GM21528 (cell line): ENCODE data around the gene GUCY1B1.
"Not testable (repeated sequence)": the region's sequence is repeated elsewhere in the genome, so short reads cannot be mapped to it uniquely, and the experiment has no call there.

Experiments used
- ATAC-seq: cut with Tn5 transposase; IDR thresholded peaks from one replicate; pipeline ENCODE4 v1.9.1; 2021; ENCODE audit warnings: mild to moderate bottlenecking, moderate library complexity; ENCODE audit not compliant: unreplicated experiment, low FRiP score

The GUCY1B1 gene

GRCh38 chr4:155795991-155796390 is 37.2 kb downstream of the GUCY1B1 start:
- no peak for ATAC-seq

- ATAC-seq, result not testable (repeated sequence)
These were observed 38.8 kb downstream of the GUCY1B1 start for GRCh38 chr4:155797581-155797980.

- ATAC-seq, result no peak
These were observed 40.4 kb downstream of the GUCY1B1 start for GRCh38 chr4:155799116-155799793.

GRCh38 chr4:155799794-155800123 is 40.9 kb downstream of the GUCY1B1 start:
- no peak for ATAC-seq

GRCh38 chr4:155800685-155801343 is 42.0 kb downstream of the GUCY1B1 start:
- no peak for ATAC-seq

- no peak for ATAC-seq
These were observed 43.6 kb downstream of the GUCY1B1 start for GRCh38 chr4:155802190-155802959.

- no peak for ATAC-seq
These were observed 46.2 kb downstream of the GUCY1B1 start for GRCh38 chr4:155805016-155805415.

GRCh38 chr4:155807021-155807420 is 48.2 kb downstream of the GUCY1B1 start:
- no peak for ATAC-seq

GRCh38 chr4:155809835-155810234 is 51.0 kb downstream of the GUCY1B1 start:
- ATAC-seq, result peak; percentile 99

- ATAC-seq, result no peak
These were observed 52.3 kb downstream of the GUCY1B1 start for GRCh38 chr4:155811083-155811482.

GRCh38 chr4:155818639-155819038 is 59.8 kb downstream of the GUCY1B1 start:
- ATAC-seq, result no peak

GRCh38 chr4:155819066-155819465 is 60.2 kb downstream of the GUCY1B1 start:
- ATAC-seq, result no peak

- ATAC-seq, result no peak
These were observed 62.2 kb downstream of the GUCY1B1 start for GRCh38 chr4:155820887-155821518.

GRCh38 chr4:155822572-155822971 is 63.8 kb downstream of the GUCY1B1 start:
- ATAC-seq, result no peak

GRCh38 chr4:155828628-155829027 is 69.8 kb downstream of the GUCY1B1 start:
- no peak for ATAC-seq

GRCh38 chr4:155832664-155833063 is 73.8 kb downstream of the GUCY1B1 start:
- ATAC-seq, result no peak

GRCh38 chr4:155837203-155837796 is 78.5 kb downstream of the GUCY1B1 start:
- ATAC-seq, result no peak

- no peak for ATAC-seq
These were observed 83.3 kb downstream of the GUCY1B1 start for GRCh38 chr4:155842080-155842479.

- no peak for ATAC-seq
These were observed 88.1 kb downstream of the GUCY1B1 start for GRCh38 chr4:155846929-155847328.

GRCh38 chr4:155849042-155849441 is 90.2 kb downstream of the GUCY1B1 start:
- ATAC-seq, result no peak

- no peak for ATAC-seq
These were observed 94.4 kb downstream of the GUCY1B1 start for GRCh38 chr4:155853189-155853588.
